Activated CD4-positive, alpha-beta T cell treated with anti-CD3 and anti-CD28 coated beads, Interleukin-2, amount 50 U/mL, for 16 hours (primary cell): ENCODE measurements around the gene WHRN.
A peak's percentile ranks its signal among the peaks of the same experiment; 100 is the strongest.

Experiments
- DNase-seq: peaks from one replicate; pipeline ENCODE4 v3.0.0-alpha.2; 2020

Gene WHRN

GRCh38 chr9:114489928-114490327 is 15.3 kb downstream of the WHRN start:
- no peak for DNase-seq

GRCh38 chr9:114488398-114489129 is 16.7 kb downstream of the WHRN start:
- no peak for DNase-seq

- DNase-seq: peak; percentile 78
Observed at GRCh38 chr9:114487607-114488300, 17.5 kb downstream of the WHRN start.

GRCh38 chr9:114486205-114486963 is 18.9 kb downstream of the WHRN start:
- no peak for DNase-seq

GRCh38 chr9:114484854-114485443 is 20.3 kb downstream of the WHRN start:
- peak; percentile 87 for DNase-seq

- DNase-seq: peak; percentile 54
Observed at GRCh38 chr9:114484215-114484853, 20.9 kb downstream of the WHRN start.

- DNase-seq: no peak
Observed at GRCh38 chr9:114483499-114483898, 21.8 kb downstream of the WHRN start.

- DNase-seq: no peak
Observed at GRCh38 chr9:114482593-114482992, 22.7 kb downstream of the WHRN start.

GRCh38 chr9:114481789-114482188 is 23.5 kb downstream of the WHRN start:
- DNase-seq: no peak

GRCh38 chr9:114480746-114481435 is 24.4 kb downstream of the WHRN start:
- no peak for DNase-seq

- no peak for DNase-seq
Observed at GRCh38 chr9:114478871-114479270, 26.4 kb downstream of the WHRN start.

- no peak for DNase-seq
Observed at GRCh38 chr9:114478459-114478858, 26.8 kb downstream of the WHRN start.

GRCh38 chr9:114477642-114478041 is 27.6 kb downstream of the WHRN start:
- no peak for DNase-seq

GRCh38 chr9:114476891-114477469 is 28.3 kb downstream of the WHRN start:
- DNase-seq: no peak

GRCh38 chr9:114475412-114476135 is 29.7 kb downstream of the WHRN start:
- no peak for DNase-seq

- DNase-seq: no peak
Observed at GRCh38 chr9:114474425-114474824, 30.8 kb downstream of the WHRN start.

- no peak for DNase-seq
Observed at GRCh38 chr9:114473447-114473801, 31.8 kb downstream of the WHRN start.

- no peak for DNase-seq
Observed at GRCh38 chr9:114472765-114473446, 32.4 kb downstream of the WHRN start.

GRCh38 chr9:114471157-114471556 is 34.1 kb downstream of the WHRN start:
- DNase-seq: no peak

GRCh38 chr9:114470581-114470980 is 34.7 kb downstream of the WHRN start:
- no peak for DNase-seq

GRCh38 chr9:114470121-114470520 is 35.2 kb downstream of the WHRN start:
- no peak for DNase-seq
